ENCODE results near the gene STH.

GRCh38 chr17:45950888-45951287 is 48.2 kb upstream of the STH start:
- TF ChIP-seq, protein P1, sequence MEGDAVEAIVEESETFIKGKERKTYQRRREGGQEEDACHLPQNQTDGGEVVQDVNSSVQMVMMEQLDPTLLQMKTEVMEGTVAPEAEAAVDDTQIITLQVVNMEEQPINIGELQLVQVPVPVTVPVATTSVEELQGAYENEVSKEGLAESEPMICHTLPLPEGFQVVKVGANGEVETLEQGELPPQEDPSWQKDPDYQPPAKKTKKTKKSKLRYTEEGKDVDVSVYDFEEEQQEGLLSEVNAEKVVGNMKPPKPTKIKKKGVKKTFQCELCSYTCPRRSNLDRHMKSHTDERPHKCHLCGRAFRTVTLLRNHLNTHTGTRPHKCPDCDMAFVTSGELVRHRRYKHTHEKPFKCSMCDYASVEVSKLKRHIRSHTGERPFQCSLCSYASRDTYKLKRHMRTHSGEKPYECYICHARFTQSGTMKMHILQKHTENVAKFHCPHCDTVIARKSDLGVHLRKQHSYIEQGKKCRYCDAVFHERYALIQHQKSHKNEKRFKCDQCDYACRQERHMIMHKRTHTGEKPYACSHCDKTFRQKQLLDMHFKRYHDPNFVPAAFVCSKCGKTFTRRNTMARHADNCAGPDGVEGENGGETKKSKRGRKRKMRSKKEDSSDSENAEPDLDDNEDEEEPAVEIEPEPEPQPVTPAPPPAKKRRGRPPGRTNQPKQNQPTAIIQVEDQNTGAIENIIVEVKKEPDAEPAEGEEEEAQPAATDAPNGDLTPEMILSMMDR (IDR thresholded peaks at IDR 0.05; ENCODE audit: low read length) = no peak
- no peak for TF ChIP-seq EZH2 (IDR thresholded peaks at IDR 0.05; ENCODE audit: borderline replicate concordance, low read length)

All from OCI-LY1 (cell line).